ENCODE results near the gene TPM4.

TPM4 gene

DNA sequence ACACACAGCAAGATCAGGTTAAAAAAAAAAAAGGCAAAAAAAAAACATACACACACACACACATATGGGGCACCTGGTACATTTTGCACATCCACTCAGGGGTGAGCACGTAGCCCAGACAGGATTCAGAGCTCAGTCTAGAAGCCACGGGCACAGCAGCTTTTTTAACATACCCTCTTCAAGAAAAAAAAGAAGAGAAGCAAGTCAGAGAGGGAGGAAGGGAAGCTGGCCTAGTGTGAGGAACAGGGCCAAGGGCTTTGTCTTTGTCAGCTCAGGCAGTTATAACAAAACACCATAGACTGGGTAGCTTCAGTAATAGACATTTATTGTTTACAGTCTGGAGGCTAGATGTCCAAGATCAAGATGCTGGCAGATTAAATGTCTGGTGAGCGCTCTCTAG is 2.3 kb upstream of the TPM4 start:
- Histone ChIP-seq H3K9me3 (ENCODE audit: control insufficient read depth, insufficient read depth, low read length) (no peaks in the 10 kb centered on the region), H3K36me3 (ENCODE audit: control insufficient read depth, low read length) (peaks cover 18% of the 10 kb centered on the region), H3F3A (ENCODE audit: control insufficient read depth, insufficient read depth) (peaks cover 33% of the 10 kb centered on the region), H4K20me1 (ENCODE audit: control insufficient read depth, insufficient read depth, low read depth, low read length) (no peaks in the 10 kb centered on the region), H3K4me3 (ENCODE audit: low read length) (no peak overlapping the region), H3K27ac (ENCODE audit: low read depth, low read length) (peak overlapping the region; percentile 16), H3K4me1 (ENCODE audit: control insufficient read depth, low read length) (peaks cover 66% of the 10 kb centered on the region), H3K27me3 (ENCODE audit: control insufficient read depth, low read length) (no peaks in the 10 kb centered on the region), H3K4me2 (ENCODE audit: low read length) (peak overlapping the region; percentile 23; the same call in 1 of the 2 replicates), H3K9me2 (replicated peaks; ENCODE audit: control insufficient read depth, low read length) (no peaks in the 10 kb centered on the region), H3K79me2 (ENCODE audit: control insufficient read depth, low read length) (peaks cover 36% of the 10 kb centered on the region)
- TF ChIP-seq, protein P1, sequence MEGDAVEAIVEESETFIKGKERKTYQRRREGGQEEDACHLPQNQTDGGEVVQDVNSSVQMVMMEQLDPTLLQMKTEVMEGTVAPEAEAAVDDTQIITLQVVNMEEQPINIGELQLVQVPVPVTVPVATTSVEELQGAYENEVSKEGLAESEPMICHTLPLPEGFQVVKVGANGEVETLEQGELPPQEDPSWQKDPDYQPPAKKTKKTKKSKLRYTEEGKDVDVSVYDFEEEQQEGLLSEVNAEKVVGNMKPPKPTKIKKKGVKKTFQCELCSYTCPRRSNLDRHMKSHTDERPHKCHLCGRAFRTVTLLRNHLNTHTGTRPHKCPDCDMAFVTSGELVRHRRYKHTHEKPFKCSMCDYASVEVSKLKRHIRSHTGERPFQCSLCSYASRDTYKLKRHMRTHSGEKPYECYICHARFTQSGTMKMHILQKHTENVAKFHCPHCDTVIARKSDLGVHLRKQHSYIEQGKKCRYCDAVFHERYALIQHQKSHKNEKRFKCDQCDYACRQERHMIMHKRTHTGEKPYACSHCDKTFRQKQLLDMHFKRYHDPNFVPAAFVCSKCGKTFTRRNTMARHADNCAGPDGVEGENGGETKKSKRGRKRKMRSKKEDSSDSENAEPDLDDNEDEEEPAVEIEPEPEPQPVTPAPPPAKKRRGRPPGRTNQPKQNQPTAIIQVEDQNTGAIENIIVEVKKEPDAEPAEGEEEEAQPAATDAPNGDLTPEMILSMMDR (IDR thresholded peaks at IDR 0.05; ENCODE audit: low read depth, low read length, poor library complexity, severe bottlenecking): no peak
- TF ChIP-seq EZH2phosphoT487 (IDR thresholded peaks at IDR 0.05; ENCODE audit: borderline replicate concordance, low read length): no peak

DNA sequence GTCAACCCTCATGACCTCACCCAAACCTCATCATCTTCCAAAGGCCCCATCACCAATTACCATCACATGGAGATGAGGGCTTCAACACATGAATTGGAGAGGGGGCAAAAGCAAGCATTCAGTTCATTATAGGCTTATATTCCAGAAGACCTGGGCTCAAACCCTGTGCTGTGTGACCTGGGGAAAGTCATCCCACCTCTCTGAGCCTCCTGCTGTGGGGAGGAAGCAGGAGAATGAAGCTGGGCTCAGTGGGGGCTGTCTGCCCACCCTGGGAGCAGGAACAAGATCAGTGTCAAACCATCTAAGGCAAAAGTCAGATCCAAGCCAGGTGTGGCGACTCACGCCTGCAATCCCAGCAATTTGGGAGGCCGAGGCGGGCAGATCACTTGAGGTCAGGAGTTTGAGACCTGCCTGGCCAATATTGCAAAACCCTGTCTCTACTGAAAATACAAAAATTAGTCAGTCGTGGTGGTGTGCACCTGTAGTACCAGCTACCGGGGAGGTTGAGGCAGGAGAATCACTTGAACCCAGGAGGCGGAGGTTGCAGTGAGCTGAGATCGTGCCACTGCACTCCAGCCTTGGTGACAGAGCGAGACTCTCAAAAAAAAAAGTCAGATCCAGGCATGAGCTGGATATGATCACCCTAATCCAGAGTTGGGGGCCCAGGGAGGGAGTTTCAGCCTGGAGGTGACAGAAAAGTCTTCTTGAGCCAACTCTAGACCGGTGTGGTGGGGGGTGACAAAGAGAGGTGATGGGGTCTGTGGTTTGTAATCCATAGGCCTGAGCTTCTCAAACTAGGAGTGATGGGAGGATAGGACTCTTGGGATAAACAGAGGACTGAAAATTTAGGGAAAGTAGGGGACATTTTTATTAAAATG is 1.6 kb upstream of the TPM4 start:
- H3K4me2 ChIP-seq (ENCODE audit: low read length): peak overlapping the region; percentile 97
- peaks cover 66% of the 10 kb centered on the region for H3K4me1 ChIP-seq (ENCODE audit: control insufficient read depth, low read length)
- H4K20me1 ChIP-seq (ENCODE audit: control insufficient read depth, insufficient read depth, low read depth, low read length): 0 out of 2 replicates have a peak, but pooled peaks cover 3% of the 10 kb centered on the region
- TF ChIP-seq, protein P1 (IDR thresholded peaks at IDR 0.05; ENCODE audit: low read depth, low read length, poor library complexity, severe bottlenecking): no peak
- TF ChIP-seq EZH2phosphoT487 (IDR thresholded peaks at IDR 0.05; ENCODE audit: borderline replicate concordance, low read length): no peak
- H3K4me3 ChIP-seq (ENCODE audit: low read length): peak overlapping the region; percentile 95
- H3K9me3 ChIP-seq (ENCODE audit: control insufficient read depth, insufficient read depth, low read length): no peaks in the 10 kb centered on the region
- H3K27me3 ChIP-seq (ENCODE audit: control insufficient read depth, low read length): no peaks in the 10 kb centered on the region
- H3K79me2 ChIP-seq (ENCODE audit: control insufficient read depth, low read length): peaks cover 43% of the 10 kb centered on the region
- peaks cover 23% of the 10 kb centered on the region for H3K36me3 ChIP-seq (ENCODE audit: control insufficient read depth, low read length)
- H3K9me2 ChIP-seq (replicated peaks; ENCODE audit: control insufficient read depth, low read length): no peaks in the 10 kb centered on the region
- H3F3A ChIP-seq (ENCODE audit: control insufficient read depth, insufficient read depth): peaks cover 38% of the 10 kb centered on the region
- 0 out of 2 replicates have a peak overlapping the region, but pooled peaks have one; percentile 16 for H3K27ac ChIP-seq (ENCODE audit: low read depth, low read length)

DNA sequence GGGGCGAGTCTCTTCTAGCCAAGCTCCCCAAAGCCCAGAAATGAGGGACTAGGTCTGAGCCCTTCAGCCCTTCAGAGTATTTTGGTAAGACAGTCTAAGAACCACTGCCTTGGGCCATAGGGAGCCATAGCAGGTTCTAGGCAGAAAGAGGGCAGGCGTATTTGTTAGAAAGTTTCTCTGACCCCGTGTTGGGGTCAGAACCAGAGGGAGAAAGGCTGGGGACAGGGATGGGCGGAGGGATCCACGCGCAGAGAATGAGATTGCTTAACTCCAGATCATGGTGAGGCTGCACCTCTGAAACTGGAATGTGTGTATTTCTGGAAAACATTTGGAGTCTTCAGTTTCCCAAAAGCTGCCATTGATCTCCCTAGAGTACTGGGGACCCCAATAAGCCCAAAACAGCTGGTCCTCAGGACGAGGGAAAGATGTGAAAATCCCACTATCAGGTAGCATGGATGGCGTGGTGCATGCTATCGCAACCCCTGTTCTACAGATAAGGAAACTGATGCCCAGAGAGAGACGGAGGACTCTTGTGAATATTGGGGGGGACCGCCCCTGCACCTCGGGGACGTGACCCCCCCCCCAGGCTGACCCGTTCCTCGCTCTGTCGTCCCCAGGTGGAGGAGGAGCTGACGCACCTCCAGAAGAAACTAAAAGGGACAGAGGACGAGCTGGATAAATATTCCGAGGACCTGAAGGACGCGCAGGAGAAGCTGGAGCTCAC is 703 bp upstream of the TPM4 start:
- Histone ChIP-seq H3K27ac (ENCODE audit: low read depth, low read length) (peak overlapping the region; percentile 96), H4K20me1 (ENCODE audit: control insufficient read depth, insufficient read depth, low read depth, low read length) (0 out of 2 replicates have a peak, but pooled peaks cover 3% of the 10 kb centered on the region), H3K27me3 (ENCODE audit: control insufficient read depth, low read length) (no peaks in the 10 kb centered on the region), H3K4me1 (ENCODE audit: control insufficient read depth, low read length) (peaks cover 65% of the 10 kb centered on the region), H3K9me3 (ENCODE audit: control insufficient read depth, insufficient read depth, low read length) (no peaks in the 10 kb centered on the region), H3K4me2 (ENCODE audit: low read length) (peak overlapping the region; percentile 97), H3K79me2 (ENCODE audit: control insufficient read depth, low read length) (peaks cover 52% of the 10 kb centered on the region), H3K9me2 (replicated peaks; ENCODE audit: control insufficient read depth, low read length) (no peaks in the 10 kb centered on the region), H3K4me3 (ENCODE audit: low read length) (peak overlapping the region; percentile 95), H3F3A (ENCODE audit: control insufficient read depth, insufficient read depth) (peaks cover 38% of the 10 kb centered on the region), H3K36me3 (ENCODE audit: control insufficient read depth, low read length) (peaks cover 31% of the 10 kb centered on the region)
- no peak for TF ChIP-seq EZH2phosphoT487 (IDR thresholded peaks at IDR 0.05; ENCODE audit: borderline replicate concordance, low read length)
- TF ChIP-seq, protein P1 (IDR thresholded peaks at IDR 0.05; ENCODE audit: low read depth, low read length, poor library complexity, severe bottlenecking): no peak
